ENCODE data around the gene GRAPL.
"Not testable (repeated sequence)": the region's sequence is repeated elsewhere in the genome, so short reads cannot be mapped to it uniquely, and the experiment has no call there.

The GRAPL gene

GRCh38 chr17:19127148-19127980, at the start of gene GRAPL:
GRAPL (plus strand) TSS chr17:19127589; CDS start chr17:19127620, 31 bp downstream.
- H3K36me3 ChIP-seq (ENCODE audit: insufficient read depth, low read length); H3K4me1 ChIP-seq (ENCODE audit: insufficient read depth, low read length); H3K4me3 ChIP-seq (ENCODE audit: low read length); H3K27me3 ChIP-seq (ENCODE audit: insufficient read depth, low read length); H2AFZ ChIP-seq (ENCODE audit: low read depth, low read length); H3K9me3 ChIP-seq (ENCODE audit: low read length): not testable (repeated sequence)

- not testable (repeated sequence) for H3K36me3 ChIP-seq (ENCODE audit: insufficient read depth, low read length); H3K4me1 ChIP-seq (ENCODE audit: insufficient read depth, low read length); H3K4me3 ChIP-seq (ENCODE audit: low read length); H3K9me3 ChIP-seq (ENCODE audit: low read length); H3K27me3 ChIP-seq (ENCODE audit: insufficient read depth, low read length); H2AFZ ChIP-seq (ENCODE audit: low read depth, low read length)
These were observed 38.3 kb upstream of the GRAPL start for GRCh38 chr17:19088804-19089685.

- H3K36me3 ChIP-seq (ENCODE audit: insufficient read depth, low read length); H3K4me3 ChIP-seq (ENCODE audit: low read length); H3K9me3 ChIP-seq (ENCODE audit: low read length): not testable (repeated sequence)
These were observed 37.2 kb upstream of the GRAPL start for GRCh38 chr17:19090058-19090772.

GRCh38 chr17:19092737-19093683, 34.4 kb upstream of the GRAPL start:
- not testable (repeated sequence) for H3K9me3 ChIP-seq (ENCODE audit: low read length); H3K27me3 ChIP-seq (ENCODE audit: insufficient read depth, low read length); H2AFZ ChIP-seq (ENCODE audit: low read depth, low read length); H3K4me3 ChIP-seq (ENCODE audit: low read length); H3K4me1 ChIP-seq (ENCODE audit: insufficient read depth, low read length); H3K36me3 ChIP-seq (ENCODE audit: insufficient read depth, low read length)

More at GRCh38 chr17:19090058-19090772, 37.2 kb upstream of the GRAPL start:
- H3K27me3 ChIP-seq (ENCODE audit: insufficient read depth, low read length); H3K4me1 ChIP-seq (ENCODE audit: insufficient read depth, low read length); H2AFZ ChIP-seq (ENCODE audit: low read depth, low read length): not testable (repeated sequence)

- not testable (repeated sequence) for H3K4me3 ChIP-seq (ENCODE audit: low read length); H3K27me3 ChIP-seq (ENCODE audit: insufficient read depth, low read length); H3K36me3 ChIP-seq (ENCODE audit: insufficient read depth, low read length); H3K4me1 ChIP-seq (ENCODE audit: insufficient read depth, low read length); H3K9me3 ChIP-seq (ENCODE audit: low read length); H2AFZ ChIP-seq (ENCODE audit: low read depth, low read length)
These were observed 33.5 kb upstream of the GRAPL start for GRCh38 chr17:19093684-19094438.

- H3K4me1 ChIP-seq (ENCODE audit: insufficient read depth, low read length); H3K36me3 ChIP-seq (ENCODE audit: insufficient read depth, low read length); H2AFZ ChIP-seq (ENCODE audit: low read depth, low read length); H3K9me3 ChIP-seq (ENCODE audit: low read length); H3K27me3 ChIP-seq (ENCODE audit: insufficient read depth, low read length); H3K4me3 ChIP-seq (ENCODE audit: low read length): not testable (repeated sequence)
These were observed 18.9 kb upstream of the GRAPL start for GRCh38 chr17:19108517-19108916.

- H3K9me3 ChIP-seq (ENCODE audit: low read length); H3K36me3 ChIP-seq (ENCODE audit: insufficient read depth, low read length); H3K27me3 ChIP-seq (ENCODE audit: insufficient read depth, low read length); H3K4me1 ChIP-seq (ENCODE audit: insufficient read depth, low read length); H2AFZ ChIP-seq (ENCODE audit: low read depth, low read length); H3K4me3 ChIP-seq (ENCODE audit: low read length): not testable (repeated sequence)
These were observed 16.9 kb upstream of the GRAPL start for GRCh38 chr17:19110189-19111097.

- not testable (repeated sequence) for H3K27me3 ChIP-seq (ENCODE audit: insufficient read depth, low read length); H2AFZ ChIP-seq (ENCODE audit: low read depth, low read length); H3K36me3 ChIP-seq (ENCODE audit: insufficient read depth, low read length); H3K4me1 ChIP-seq (ENCODE audit: insufficient read depth, low read length); H3K9me3 ChIP-seq (ENCODE audit: low read length)
- H3K4me3 ChIP-seq (ENCODE audit: low read length): peak overlapping the region; percentile 24
These were observed 16.2 kb upstream of the GRAPL start for GRCh38 chr17:19111111-19111711.

GRCh38 chr17:19111801-19112458, 15.5 kb upstream of the GRAPL start:
- H3K4me1 ChIP-seq (ENCODE audit: insufficient read depth, low read length); H2AFZ ChIP-seq (ENCODE audit: low read depth, low read length); H3K36me3 ChIP-seq (ENCODE audit: insufficient read depth, low read length); H3K9me3 ChIP-seq (ENCODE audit: low read length); H3K27me3 ChIP-seq (ENCODE audit: insufficient read depth, low read length); H3K4me3 ChIP-seq (ENCODE audit: low read length): not testable (repeated sequence)

GRCh38 chr17:19112459-19112826, 14.9 kb upstream of the GRAPL start:
- H3K27me3 ChIP-seq (ENCODE audit: insufficient read depth, low read length); H2AFZ ChIP-seq (ENCODE audit: low read depth, low read length); H3K36me3 ChIP-seq (ENCODE audit: insufficient read depth, low read length); H3K9me3 ChIP-seq (ENCODE audit: low read length); H3K4me3 ChIP-seq (ENCODE audit: low read length); H3K4me1 ChIP-seq (ENCODE audit: insufficient read depth, low read length): not testable (repeated sequence)

GRCh38 chr17:19118695-19119094, 8.7 kb upstream of the GRAPL start:
- H2AFZ ChIP-seq (ENCODE audit: low read depth, low read length); H3K27me3 ChIP-seq (ENCODE audit: insufficient read depth, low read length); H3K4me3 ChIP-seq (ENCODE audit: low read length); H3K9me3 ChIP-seq (ENCODE audit: low read length); H3K4me1 ChIP-seq (ENCODE audit: insufficient read depth, low read length); H3K36me3 ChIP-seq (ENCODE audit: insufficient read depth, low read length): not testable (repeated sequence)
